OCI-M2 (cell line): ENCODE measurements around the gene DHX32.

ENCODE experiments used
- DNase-seq: peaks from one replicate; lab custom pipeline; 2025; ENCODE audit not compliant: unreplicated experiment; lab: John Stamatoyannopoulos, UW

DHX32 gene

DNA sequence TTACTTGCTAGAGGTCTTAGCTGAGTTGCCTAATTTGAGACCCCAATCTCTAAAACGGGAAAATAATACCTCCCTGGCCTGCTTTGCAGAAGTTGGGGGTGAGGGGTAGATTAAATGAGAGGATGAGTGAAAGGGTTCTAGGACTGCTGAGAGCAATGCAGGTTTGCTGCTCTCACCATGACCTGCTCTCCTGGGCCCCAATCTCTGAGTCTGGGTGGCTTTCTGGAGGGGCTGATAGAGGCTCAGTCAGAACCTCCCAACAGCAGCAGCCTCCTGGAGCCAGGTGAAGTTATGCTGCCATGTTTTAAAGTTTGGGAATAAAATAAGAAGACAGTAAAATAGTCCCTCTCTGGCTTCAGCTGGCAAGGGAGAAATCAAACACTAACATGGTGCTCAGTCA lies 65.3 kb downstream of the DHX32 start:
- DNase-seq, result no peak

DNA sequence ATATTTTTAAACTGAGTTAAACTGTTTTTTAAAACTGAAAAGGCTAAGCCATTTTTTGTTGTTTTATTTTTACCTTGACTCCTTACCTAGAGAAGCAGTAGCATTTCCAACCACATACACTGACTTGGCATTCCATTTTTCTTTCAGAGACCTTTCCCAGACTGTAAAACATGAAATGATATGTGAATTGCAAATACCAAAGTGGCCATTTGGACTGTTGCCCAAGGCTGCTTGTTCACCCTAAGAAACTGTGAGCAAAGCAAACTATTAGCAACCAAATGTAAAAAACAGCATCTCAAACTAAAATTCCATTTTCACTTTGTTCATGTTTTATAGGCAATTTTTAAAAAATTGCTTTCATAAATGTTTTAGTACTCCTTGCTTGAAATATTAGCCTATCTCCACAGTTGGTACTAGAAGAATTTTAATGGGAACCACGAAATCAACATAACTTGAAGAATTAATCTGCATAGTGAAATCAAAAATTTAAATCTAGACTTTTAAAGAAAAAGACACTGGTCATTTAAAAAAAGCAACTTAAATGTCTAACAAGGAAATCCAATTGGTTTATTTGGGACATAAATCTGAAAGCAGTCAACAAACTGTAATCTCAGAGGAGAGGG lies 68.9 kb downstream of the DHX32 start:
- no peak for DNase-seq

DNA sequence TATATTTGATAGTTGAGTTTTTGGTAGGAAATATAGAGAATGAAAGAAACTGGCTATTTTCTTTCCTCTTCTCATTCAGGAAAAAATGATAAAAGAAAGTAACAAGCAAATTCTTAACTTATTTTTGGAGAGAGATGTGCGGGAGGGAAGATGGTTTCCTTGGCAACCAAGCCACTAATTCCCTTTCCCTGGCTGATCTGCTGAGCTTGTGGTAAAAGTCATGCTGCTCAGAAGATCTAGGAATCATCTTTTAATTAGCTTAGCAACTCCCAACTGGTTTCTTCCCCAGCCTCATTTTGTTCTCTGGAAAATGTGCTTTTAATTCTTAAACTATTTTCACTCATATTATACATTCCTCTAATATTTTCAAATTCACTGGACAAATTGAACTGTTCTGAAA lies 69.8 kb downstream of the DHX32 start:
- DNase-seq, result no peak

DNA sequence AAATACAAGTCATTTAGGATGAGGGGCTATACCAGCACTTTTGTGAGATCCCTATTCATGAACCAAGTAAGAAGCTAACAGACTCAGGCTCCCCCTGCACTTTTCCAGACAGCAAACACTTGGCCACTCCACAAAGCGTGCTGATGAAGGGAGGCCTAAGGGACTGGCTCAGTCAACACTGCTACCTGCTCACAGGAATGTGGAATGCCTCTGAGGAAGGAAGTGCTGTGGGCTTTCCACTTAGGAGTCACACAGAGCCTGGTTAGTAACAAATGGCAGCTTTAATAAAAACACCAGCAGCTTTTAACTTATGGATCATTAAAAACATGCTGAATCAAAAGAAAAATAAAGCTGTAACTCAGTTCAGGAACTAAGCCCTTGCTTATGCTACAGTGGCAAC lies 73.0 kb downstream of the DHX32 start:
- DNase-seq, result no peak

DNA sequence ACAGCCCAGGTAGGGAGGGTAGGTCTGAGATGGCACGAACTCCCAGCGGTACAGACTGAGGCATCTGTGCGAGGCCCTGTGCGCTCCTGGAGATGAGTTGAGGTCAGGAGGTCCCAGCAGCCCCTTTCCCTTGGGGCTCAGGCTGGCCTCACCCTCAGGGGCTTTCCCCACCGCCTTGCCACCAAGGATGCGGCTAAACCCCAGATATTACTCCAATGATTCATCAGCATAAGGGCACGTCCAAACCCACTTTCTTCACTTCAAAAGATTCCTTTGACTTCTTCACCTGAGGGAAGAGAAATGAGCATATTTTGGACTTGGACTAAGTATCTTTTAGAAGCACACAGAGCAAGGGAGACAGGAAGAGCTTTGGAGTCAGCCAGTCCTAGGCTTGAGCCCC lies 78.4 kb downstream of the DHX32 start:
- DNase-seq, result no peak

DNA sequence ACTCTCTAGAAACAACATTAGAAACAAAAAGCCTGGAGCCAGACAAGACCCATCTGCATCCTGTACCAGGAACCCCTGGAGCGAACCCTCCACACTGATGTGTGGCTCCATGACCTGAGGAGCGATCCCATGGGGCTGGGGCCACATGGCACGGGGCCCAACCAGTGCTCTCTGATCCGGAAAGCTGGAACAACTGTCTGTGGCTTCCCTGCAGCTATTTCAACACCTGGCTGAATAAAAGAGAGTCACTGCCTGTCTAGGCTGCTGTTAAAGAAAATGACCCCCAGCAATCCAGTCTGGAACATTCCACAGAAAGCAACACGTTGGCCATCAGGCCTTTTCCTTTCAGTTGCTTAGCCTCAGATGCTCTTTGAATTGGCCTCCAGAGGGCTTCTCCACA lies 79.0 kb downstream of the DHX32 start:
- DNase-seq, result no peak

DNA sequence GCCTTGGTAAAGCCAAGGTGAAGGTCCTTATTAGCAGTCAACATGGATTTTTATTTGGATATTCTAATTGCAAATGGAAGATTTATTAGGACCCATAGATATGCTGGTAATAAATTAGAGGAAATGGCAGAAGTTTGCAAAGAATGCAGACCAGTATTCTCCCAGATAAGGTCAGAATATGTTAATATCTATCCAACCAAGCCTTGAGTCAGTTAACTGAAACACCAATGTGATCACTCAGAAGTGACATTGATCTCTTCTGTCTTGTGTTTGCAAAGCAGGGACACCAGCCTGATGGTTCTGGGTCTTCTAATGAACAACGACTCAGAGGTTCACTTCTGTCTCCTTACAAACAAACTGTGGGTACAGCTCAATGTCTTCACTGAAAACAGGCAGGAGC lies 79.5 kb downstream of the DHX32 start:
- no peak for DNase-seq

DNA sequence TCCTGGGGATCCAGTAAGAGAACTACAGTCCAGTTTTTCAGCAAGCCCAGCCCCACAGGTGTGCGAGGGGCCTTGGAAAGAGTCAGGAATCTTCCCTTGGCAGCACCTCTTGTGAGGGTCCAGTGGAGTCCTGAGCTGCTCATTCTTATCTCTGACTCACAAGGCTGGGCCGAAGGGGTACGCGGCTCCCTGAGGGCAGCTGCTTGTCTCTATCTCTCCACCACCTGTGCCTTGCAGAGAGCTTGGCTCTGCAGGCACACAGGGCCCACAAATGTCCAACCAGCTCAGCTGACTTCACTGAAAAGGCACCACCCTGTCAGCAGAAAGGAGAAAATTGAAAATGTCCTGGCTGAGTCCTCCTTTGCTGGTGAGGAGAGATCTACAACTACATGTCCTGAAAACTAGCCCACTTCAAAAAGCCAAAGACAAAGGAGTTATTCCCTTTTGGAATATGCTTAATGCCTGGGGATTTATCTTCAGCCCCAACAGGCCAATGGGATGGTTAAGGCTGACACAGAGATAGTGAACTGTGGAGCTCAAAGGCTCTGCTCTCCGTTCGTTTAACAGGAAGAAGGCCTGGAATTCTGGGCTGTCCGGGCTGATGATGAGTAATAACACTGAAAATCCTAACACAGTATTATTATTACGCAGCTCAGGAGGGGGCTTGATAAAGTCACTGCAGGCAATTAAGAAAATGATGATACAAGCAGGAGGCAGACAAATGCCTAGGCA lies 81.5 kb downstream of the DHX32 start:
- DNase-seq, result no peak

DNA sequence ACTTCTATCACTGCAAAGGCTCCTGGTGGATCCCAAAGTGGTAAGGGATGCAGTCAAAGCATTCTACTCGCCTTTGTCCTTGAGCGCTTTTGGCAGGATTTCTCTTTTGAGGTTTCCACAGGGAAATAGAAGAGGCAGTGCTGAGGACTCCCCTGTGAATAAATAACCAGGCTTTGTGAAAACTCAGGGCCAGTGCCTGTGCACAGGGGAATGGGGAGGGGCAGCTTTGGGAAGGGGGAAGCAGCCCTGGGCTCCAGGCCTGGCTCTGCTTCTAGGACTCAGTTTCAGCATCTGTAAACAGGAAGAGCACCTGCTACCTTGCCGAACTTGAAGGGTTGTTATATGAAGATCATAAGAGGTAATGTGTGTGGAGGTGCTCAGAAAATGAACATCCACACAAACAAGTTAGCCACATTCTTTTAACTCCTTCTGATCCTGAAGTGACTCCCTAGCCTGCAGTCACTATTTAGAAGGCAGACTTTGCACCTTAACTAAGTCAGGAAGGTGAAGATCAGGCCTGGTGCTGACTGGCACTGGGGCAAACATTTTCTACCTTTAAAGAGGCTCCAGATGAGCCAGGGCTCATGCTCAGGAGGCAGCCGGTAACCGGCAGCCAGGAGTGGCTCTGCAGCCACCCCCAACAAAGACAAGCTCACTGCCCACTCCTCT lies 83.0 kb downstream of the DHX32 start:
- no peak for DNase-seq

DNA sequence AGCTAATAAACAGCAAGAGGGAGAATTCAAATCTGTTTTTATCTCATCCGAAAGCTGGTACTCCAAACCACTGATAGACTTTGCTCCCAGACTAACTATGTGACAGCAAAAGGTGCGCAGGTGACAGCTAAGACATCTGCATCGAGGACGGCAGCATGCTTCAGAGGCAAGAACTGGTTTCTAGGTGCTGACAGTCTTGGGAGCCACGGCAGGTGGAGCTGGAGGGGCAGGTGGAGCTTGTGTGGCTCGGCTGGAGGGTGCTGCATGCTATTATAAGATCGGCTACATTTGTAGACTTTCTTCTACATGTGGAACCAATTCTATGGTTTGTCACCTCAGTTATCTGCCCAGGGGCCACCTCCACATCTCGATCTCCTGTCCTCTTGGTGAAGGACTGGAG lies 83.7 kb downstream of the DHX32 start:
- DNase-seq, result no peak

DNA sequence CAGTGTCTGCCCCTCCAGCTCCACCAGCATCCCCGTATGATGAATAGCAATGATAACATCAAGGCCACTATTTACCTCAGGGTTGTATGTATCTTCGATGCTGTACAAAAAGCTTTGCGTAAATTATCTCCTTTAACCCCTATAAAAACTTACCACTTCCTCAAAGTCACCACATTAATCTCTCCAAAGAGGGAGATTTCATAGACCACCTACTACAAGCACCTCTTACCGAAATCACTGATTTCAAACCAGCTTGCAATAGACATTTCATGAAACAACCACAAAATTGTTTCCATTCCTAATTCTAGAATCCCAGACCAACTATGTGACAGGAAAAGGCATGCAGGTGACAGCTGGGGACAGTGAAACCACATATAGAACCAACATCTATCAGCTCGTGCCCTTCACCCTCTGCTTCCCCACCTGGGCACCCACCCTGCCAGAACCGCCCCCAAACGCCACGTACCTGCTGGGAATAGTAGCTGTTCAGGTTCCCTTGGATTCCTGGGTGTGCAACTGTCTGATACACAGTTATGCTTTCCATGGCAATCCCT lies 85.4 kb downstream of the DHX32 start:
- no peak for DNase-seq

DNA sequence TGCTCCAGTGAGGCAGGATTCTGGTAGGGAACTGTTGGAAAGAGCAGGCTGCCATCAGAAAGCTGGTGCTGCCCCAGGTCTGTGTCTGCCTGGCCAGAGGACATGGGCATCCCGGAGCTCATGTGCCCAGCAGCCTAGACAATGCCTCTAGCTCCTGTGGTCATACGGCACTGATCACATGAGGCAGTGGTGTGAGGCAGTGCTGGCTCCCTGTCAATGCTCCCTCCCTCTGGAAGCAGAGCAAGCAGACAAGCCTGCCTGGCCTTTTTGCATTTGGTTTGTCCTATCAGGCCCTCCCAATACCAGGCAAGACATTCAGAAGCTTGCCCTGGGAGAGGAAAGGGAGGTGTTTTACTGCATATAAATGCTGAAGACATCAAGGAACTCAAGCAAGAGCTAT lies 86.0 kb downstream of the DHX32 start:
- no peak for DNase-seq

DNA sequence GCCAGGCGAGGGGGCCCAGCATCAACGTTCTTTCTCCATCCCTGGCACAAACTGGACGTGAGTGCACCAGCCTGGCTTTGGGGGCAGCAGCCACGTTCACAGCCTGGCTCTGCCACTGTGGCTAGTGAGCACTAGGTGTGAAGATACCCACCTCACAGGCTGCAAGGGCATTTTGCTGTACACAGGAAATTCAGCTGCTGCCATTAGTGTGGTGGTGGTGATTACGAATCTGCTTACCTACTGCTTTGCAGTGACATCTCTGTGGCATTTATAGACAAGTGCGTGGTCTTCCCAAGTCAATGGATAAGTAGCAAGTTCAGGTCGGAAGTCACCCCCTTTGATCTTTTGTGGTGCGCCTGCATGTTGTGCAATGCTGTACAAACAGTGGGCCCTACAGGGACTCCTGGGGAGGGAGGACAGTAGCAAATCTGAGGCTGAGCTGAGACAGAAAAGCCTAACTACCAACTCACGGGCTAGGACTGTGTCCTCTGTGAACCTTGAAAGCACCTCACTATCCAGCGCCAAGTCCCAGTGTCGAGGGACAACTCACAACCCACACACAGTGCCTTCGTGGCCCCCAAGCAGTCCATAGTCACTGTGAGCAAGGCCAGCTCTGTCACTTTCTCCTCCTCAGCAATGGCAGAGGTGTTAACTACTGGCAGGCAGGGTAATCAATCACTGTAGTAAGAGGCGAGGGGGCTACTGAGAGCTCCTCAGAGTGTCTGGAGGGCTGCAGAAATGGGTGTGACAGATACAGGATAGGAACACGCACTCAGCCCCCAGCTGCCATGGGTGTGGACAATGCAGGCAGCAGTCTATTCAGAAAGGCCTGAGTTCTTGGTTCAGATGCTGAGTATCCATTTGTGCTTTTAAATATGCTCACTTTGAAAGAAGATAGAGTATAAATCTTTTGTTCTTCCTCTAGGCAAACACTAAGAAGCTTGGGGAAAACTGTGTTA lies 88.5 kb downstream of the DHX32 start:
- no peak for DNase-seq

DNA sequence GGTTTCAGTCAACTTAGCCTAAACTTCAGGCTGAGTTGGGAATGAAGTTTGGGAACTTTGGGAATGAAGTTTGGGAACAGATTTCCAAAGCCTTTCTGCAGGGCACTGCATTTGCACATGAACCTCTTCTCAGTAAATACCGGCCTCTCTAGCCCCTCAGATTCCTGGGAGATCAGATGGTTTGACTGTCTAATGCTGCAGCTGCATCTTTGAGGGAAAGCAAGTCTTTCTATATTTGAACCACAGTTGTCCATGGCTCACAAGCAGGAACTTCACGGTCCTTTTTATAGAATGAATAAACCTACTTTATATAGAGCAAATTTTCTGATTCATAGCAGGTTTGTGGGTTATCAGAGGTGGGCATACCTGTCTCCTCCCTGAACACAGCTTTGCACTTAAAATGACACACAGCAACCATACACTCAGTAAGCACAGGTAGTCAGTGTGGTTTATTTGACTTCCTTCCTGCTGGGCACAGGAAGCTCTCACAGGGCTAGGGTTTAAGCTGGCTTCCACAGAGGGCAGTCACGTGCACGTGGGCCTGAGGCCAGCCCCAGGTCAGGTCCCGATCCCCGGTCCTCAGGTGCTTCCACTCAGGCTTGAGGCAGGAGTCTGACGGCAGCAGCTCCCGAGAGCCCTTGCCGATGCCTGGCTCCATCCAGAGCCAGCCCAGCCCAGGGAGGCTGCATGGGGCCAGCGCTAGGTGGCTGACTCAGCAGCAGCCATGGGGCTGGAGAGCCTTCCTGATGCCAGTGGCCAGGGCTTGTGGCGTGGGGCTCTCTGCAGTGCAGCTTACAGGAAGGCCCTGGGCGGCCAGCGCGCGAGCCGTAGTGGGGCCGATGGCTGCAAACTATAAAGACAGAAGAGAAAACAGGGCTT lies 92.7 kb downstream of the DHX32 start:
- no peak for DNase-seq
